ENCODE data around the gene CILP. TPM values are rescaled to one million over a fixed set of nuclear protein-coding genes. Genes with fewer than 3 reads are reported as not detected.
"Not testable (repeated sequence)": the region's sequence is repeated elsewhere in the genome, so short reads cannot be mapped to it uniquely, and the experiment has no call there.

Gene CILP
- total and polyA plus RNA-seq, 4 donors: 0.87 to 1.2 (median 0.91) TPM

DNA sequence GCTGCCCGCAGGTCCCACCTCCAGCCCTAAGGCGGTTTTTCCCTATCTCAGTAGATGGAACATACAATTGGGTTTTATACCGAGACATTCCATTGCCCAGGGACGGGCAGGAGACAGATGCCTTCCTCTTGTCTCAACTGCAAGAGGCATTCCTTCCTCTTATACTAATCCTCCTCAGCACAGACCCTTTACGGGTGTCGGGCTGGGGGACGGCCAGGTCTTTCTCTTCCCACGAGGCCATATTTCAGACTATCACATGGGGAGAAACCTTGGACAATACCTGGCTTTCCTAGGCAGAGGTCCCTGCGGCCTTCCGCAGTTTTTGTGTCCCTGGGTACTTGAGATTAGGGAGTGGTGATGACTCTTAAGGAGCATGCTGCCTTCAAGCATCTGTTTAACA, 15.6 kb upstream of the CILP start:
- DNase-seq (ENCODE audit: low read depth in 4 of 6, low spot score in 6 of 6); H3K27ac ChIP-seq (ENCODE audit: low read depth, low read length); H3K4me3 ChIP-seq (ENCODE audit: low read depth, low read length); H3K4me1 ChIP-seq (ENCODE audit: control insufficient read depth, insufficient read depth, low read length); H3K9me3 ChIP-seq (ENCODE audit: control insufficient read depth, insufficient read depth, low read length); H3K36me3 ChIP-seq (ENCODE audit: control insufficient read depth, insufficient read depth, low read length); H3K27me3 ChIP-seq (ENCODE audit: control insufficient read depth, insufficient read depth, low read length): not testable (repeated sequence)
- WGBS (ENCODE audit: insufficient coverage): no CpG with 5 or more reads among the region's 10 CpGs

DNA sequence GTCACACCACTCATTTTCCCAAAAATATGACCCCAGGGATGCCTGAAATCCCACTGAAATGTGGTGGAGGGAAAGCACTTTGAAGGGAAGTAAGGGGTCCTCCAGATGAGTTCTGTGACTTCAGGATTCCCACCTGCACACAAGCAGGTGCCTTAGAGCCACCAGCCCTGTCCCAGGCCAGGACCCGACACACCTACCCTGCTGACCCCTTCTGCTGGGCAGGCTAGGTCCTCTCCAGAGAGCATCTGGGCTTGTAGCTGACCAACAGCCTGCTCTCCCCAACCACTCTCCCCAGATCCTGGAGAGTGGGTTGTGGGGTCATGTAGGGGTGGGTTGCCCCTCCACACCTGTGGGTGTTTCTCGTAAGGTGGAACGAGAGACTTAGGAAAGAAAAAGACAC, 14.9 kb upstream of the CILP start:
- H3K4me3 ChIP-seq (ENCODE audit: low read depth, low read length): no peak overlapping the region
- no peaks in the 10 kb centered on the region for H3K27me3 ChIP-seq (ENCODE audit: control insufficient read depth, insufficient read depth, low read length)
- no peaks in the 10 kb centered on the region for H3K36me3 ChIP-seq (ENCODE audit: control insufficient read depth, insufficient read depth, low read length)
- H3K4me1 ChIP-seq (ENCODE audit: control insufficient read depth, insufficient read depth, low read length): no peaks in the 10 kb centered on the region
- WGBS (ENCODE audit: insufficient coverage): 83% methylated on average over 1 of the region's 3 CpGs
- H3K27ac ChIP-seq (ENCODE audit: low read depth, low read length): no peak overlapping the region
- no peaks in the 10 kb centered on the region for H3K9me3 ChIP-seq (ENCODE audit: control insufficient read depth, insufficient read depth, low read length)
- no peak for DNase-seq (ENCODE audit: low read depth in 4 of 6, low spot score in 6 of 6)

DNA sequence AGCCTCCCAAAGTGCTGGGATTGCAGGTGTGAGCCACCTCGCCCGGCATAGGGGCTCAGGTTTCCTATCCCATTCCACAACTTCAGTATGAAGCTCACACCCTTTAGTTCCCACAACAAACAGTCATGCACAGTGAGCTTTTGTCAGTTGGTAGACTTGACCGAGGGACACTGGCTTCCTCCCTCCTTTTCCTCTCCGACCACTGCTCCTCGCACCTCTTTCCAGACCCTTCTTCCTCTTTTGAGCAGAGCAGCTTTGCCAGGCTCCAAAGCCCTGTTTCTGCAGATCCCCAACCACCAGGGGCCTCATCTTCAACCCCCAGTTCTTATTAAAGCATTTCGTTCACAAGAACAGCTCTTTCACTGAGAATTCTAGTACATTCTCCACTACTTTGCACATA, 12.7 kb upstream of the CILP start:
- no peak overlapping the region for H3K4me3 ChIP-seq (ENCODE audit: low read depth, low read length)
- no peak for DNase-seq (ENCODE audit: low read depth in 4 of 6, low spot score in 6 of 6)
- no peak overlapping the region for H3K27ac ChIP-seq (ENCODE audit: low read depth, low read length)
- no peaks in the 10 kb centered on the region for H3K36me3 ChIP-seq (ENCODE audit: control insufficient read depth, insufficient read depth, low read length)
- H3K27me3 ChIP-seq (ENCODE audit: control insufficient read depth, insufficient read depth, low read length): no peaks in the 10 kb centered on the region
- 94% methylated on average over 5 of the region's 6 CpGs for WGBS (ENCODE audit: insufficient coverage)
- no peaks in the 10 kb centered on the region for H3K9me3 ChIP-seq (ENCODE audit: control insufficient read depth, insufficient read depth, low read length)
- H3K4me1 ChIP-seq (ENCODE audit: control insufficient read depth, insufficient read depth, low read length): no peaks in the 10 kb centered on the region

DNA sequence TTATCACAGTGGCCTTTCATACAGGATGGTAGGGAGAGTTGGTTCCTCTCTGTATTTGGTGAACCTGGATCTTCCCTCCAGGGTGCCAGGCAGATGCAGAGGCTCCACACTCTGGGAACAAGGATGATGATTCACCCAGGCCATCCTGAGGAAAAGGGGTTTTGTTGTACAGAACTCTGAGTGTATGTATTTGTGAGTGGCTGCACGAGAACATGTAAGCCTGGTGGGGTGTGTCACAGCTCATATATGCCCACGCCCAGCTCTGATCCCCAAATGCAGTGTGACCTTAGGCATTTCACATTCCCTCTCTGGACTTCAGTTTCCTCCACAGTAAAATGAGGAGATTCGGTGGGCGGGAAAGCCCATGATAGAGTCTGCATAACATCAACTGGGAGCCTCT, 11.6 kb upstream of the CILP start:
- WGBS (ENCODE audit: insufficient coverage): 95% methylated on average over 4 of the region's 4 CpGs
- no peak for DNase-seq (ENCODE audit: low read depth in 4 of 6, low spot score in 6 of 6)
- Histone ChIP-seq H3K4me1 (ENCODE audit: control insufficient read depth, insufficient read depth, low read length) (no peaks in the 10 kb centered on the region), H3K9me3 (ENCODE audit: control insufficient read depth, insufficient read depth, low read length) (no peaks in the 10 kb centered on the region), H3K36me3 (ENCODE audit: control insufficient read depth, insufficient read depth, low read length) (no peaks in the 10 kb centered on the region), H3K4me3 (ENCODE audit: low read depth, low read length) (no peak overlapping the region), H3K27ac (ENCODE audit: low read depth, low read length) (no peak overlapping the region), H3K27me3 (ENCODE audit: control insufficient read depth, insufficient read depth, low read length) (no peaks in the 10 kb centered on the region)

DNA sequence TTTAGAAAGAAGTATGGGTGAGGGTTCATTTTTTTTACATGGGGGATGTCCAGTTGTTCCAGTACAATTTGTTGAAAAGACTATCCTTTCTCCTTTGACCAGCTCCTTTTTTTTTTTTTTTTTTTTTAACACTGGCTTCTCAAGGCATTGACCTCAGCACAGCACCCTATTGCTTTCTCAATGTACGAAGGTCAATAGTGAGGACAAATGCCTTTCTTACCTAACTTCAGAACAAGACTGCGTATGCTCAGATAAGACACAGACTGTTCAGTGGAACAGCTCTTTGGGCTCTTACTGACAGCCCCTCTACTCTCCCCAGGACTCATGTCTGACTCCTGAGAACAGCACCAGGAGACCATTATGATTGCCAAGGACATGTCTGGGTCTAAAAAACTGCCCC, 10.4 kb upstream of the CILP start:
- Histone ChIP-seq H3K27me3 (ENCODE audit: control insufficient read depth, insufficient read depth, low read length) (no peaks in the 10 kb centered on the region), H3K4me3 (ENCODE audit: low read depth, low read length) (no peak overlapping the region), H3K4me1 (ENCODE audit: control insufficient read depth, insufficient read depth, low read length) (no peaks in the 10 kb centered on the region), H3K36me3 (ENCODE audit: control insufficient read depth, insufficient read depth, low read length) (no peaks in the 10 kb centered on the region), H3K27ac (ENCODE audit: low read depth, low read length) (no peak overlapping the region), H3K9me3 (ENCODE audit: control insufficient read depth, insufficient read depth, low read length) (no peaks in the 10 kb centered on the region)
- WGBS (ENCODE audit: insufficient coverage): 88% methylated on average over 2 of the region's 2 CpGs
- no peak for DNase-seq (ENCODE audit: low read depth in 4 of 6, low spot score in 6 of 6)

DNA sequence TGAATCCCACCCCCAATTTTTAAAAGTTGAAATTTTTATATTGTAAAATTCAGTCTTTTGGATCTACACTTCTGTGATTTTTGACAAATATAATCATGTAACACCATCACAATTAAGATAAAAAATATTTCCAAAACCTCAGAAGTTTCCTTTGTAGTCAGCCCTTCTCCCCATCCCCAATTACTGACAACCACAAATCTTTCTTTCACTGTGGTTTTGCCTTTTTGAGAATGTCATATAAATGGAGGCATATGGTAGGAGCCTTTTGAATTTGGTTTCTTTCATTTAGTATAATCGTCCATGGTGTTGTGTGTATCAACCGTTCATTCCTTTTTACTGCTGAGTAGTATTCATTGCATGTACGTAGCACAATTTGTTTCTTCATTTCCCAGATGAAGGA, 7.9 kb upstream of the CILP start:
- DNase-seq (ENCODE audit: low read depth in 4 of 6, low spot score in 6 of 6): no peak
- Histone ChIP-seq H3K36me3 (ENCODE audit: control insufficient read depth, insufficient read depth, low read length) (no peaks in the 10 kb centered on the region), H3K4me3 (ENCODE audit: low read depth, low read length) (no peak overlapping the region), H3K9me3 (ENCODE audit: control insufficient read depth, insufficient read depth, low read length) (no peaks in the 10 kb centered on the region), H3K27me3 (ENCODE audit: control insufficient read depth, insufficient read depth, low read length) (no peaks in the 10 kb centered on the region), H3K4me1 (ENCODE audit: control insufficient read depth, insufficient read depth, low read length) (no peaks in the 10 kb centered on the region), H3K27ac (ENCODE audit: low read depth, low read length) (no peak overlapping the region)
- 92% methylated on average over 2 of the region's 3 CpGs for WGBS (ENCODE audit: insufficient coverage)

DNA sequence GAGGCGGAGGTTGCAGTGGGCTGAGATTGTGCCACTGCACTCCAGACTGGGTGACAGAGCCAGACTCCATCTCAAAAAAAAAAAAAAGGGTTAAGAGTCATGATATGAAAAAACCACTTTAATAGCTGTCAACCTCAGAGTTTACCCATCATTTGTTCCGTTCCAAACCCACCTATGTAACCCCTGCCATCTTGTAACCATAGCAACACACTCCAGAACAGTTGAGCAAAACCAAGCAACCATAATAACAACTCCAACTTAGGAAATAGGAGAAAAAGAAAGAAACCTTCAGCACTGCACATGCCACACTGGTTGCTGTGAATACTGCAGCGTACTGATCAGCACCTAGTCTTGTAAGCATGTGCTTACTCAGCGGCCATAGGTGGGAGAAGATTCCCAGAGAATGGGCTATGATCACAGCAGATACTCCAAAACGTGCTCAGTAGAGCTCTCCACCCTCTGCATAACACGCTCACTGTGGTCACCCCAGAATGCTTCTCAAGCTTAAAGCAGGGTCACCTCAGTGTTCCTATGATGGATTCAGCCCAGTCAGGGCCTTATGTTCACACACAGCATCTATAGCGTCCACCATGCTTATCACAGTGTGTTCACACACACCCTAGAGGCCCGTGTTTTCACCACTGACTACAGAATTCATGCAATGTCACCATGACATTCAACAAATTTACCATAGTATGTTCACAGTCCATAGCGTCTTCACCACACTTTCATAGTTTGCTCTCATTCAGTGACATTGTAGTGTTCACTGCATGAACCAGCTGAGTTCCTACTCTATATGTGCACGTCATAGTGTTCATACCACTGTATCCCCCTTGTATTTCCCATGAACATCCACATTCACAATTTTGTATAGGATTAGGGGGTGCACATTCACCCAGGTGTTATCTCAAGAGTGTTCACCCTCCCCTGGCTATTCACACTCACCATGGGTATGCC, 6.5 kb upstream of the CILP start:
- Histone ChIP-seq H3K4me3 (ENCODE audit: low read depth, low read length) (no peak overlapping the region), H3K27me3 (ENCODE audit: control insufficient read depth, insufficient read depth, low read length) (no peaks in the 10 kb centered on the region), H3K27ac (ENCODE audit: low read depth, low read length) (no peak overlapping the region), H3K36me3 (ENCODE audit: control insufficient read depth, insufficient read depth, low read length) (no peaks in the 10 kb centered on the region), H3K9me3 (ENCODE audit: control insufficient read depth, insufficient read depth, low read length) (no peaks in the 10 kb centered on the region), H3K4me1 (ENCODE audit: control insufficient read depth, insufficient read depth, low read length) (no peaks in the 10 kb centered on the region)
- 81% methylated on average over 9 of the region's 10 CpGs for WGBS (ENCODE audit: insufficient coverage)
- no peak for DNase-seq (ENCODE audit: low read depth in 4 of 6, low spot score in 6 of 6)

DNA sequence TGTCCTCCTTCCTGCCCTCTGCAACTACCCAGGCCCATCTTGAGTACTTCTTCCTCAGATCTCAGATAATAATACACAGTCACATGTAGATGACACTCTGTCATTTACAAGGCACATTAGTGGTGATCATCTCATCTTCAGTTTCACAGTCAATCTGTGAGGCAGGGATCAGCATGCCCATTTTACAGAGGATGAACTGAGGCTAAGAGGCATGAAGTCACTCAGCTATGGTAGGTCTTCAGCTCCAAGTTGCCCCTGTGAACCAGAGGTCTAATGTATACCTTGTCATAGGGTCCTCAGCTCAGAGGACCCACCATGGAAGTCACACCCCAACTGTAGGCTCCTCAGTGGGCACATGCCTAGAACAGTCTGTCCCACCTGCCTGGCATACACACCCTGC, 4.2 kb upstream of the CILP start:
- no peaks in the 10 kb centered on the region for H3K9me3 ChIP-seq (ENCODE audit: control insufficient read depth, insufficient read depth, low read length)
- H3K36me3 ChIP-seq (ENCODE audit: control insufficient read depth, insufficient read depth, low read length): no peaks in the 10 kb centered on the region
- H3K27me3 ChIP-seq (ENCODE audit: control insufficient read depth, insufficient read depth, low read length): no peaks in the 10 kb centered on the region
- H3K4me1 ChIP-seq (ENCODE audit: control insufficient read depth, insufficient read depth, low read length): peaks cover 16% of the 10 kb centered on the region
- H3K4me3 ChIP-seq (ENCODE audit: low read depth, low read length): no peak overlapping the region
- no peak for DNase-seq (ENCODE audit: low read depth in 4 of 6, low spot score in 6 of 6)
- H3K27ac ChIP-seq (ENCODE audit: low read depth, low read length): no peak overlapping the region

DNA sequence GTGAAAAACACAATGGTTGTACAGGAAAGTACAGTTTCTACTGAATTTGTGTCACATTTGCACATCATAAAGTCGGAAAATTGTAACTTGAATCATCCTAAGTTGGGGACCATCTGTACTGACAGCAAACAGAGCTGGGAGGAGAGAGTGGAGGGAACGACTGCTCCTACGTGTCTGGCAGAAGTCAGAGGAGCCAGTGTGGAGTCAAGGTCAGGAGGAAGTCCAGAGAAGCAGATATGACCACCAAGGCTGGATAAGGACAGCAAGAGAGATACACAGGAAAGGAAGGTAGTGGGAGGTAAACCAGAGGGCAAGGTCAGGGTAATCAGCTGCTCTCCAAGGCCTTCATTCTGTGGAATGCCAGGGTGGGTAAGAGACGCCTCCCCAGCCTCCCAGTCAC, 2.7 kb upstream of the CILP start:
- no peak for DNase-seq (ENCODE audit: low read depth in 4 of 6, low spot score in 6 of 6)
- Histone ChIP-seq H3K4me3 (ENCODE audit: low read depth, low read length) (no peak overlapping the region), H3K9me3 (ENCODE audit: control insufficient read depth, insufficient read depth, low read length) (no peaks in the 10 kb centered on the region), H3K4me1 (ENCODE audit: control insufficient read depth, insufficient read depth, low read length) (peaks cover 20% of the 10 kb centered on the region), H3K36me3 (ENCODE audit: control insufficient read depth, insufficient read depth, low read length) (no peaks in the 10 kb centered on the region), H3K27me3 (ENCODE audit: control insufficient read depth, insufficient read depth, low read length) (no peaks in the 10 kb centered on the region), H3K27ac (ENCODE audit: low read depth, low read length) (no peak overlapping the region)
- 93% methylated on average over 3 of the region's 4 CpGs for WGBS (ENCODE audit: insufficient coverage)

DNA sequence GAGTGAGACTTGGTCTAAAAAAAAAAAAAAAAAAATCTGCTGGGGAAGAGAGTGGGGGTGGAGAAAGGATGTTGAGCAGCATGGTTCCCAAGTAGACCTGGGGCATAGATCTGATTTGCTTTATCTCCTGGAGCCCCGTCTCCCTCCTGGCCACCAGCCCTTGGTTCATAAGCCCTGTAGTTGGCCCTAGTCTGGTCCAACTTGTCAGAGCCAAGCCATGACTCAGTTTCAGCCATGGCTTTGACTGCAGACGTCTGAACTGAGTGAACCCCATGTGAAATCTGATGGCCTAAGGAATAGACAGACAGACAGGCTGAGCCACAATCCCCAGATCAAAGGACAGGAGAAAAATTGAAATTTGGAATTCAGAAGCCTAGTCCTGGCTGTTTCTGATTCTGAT, 2.0 kb upstream of the CILP start:
- no peak for DNase-seq (ENCODE audit: low read depth in 4 of 6, low spot score in 6 of 6)
- 76% methylated on average over 2 of the region's 2 CpGs for WGBS (ENCODE audit: insufficient coverage)

More for the DNA sequence above, 2.0 kb upstream of the CILP start:
- Histone ChIP-seq H3K4me3 (ENCODE audit: low read depth, low read length) (no peak overlapping the region), H3K36me3 (ENCODE audit: control insufficient read depth, insufficient read depth, low read length) (no peaks in the 10 kb centered on the region), H3K9me3 (ENCODE audit: control insufficient read depth, insufficient read depth, low read length) (no peaks in the 10 kb centered on the region), H3K27ac (ENCODE audit: low read depth, low read length) (no peak overlapping the region), H3K4me1 (ENCODE audit: control insufficient read depth, insufficient read depth, low read length) (peaks cover 28% of the 10 kb centered on the region), H3K27me3 (ENCODE audit: control insufficient read depth, insufficient read depth, low read length) (no peaks in the 10 kb centered on the region)
